K562 (cell line): ENCODE data around the gene GAMT. TPM values are rescaled to one million over a fixed set of nuclear protein-coding genes. Genes with fewer than 3 reads are reported as not detected.

Experiments
- ATAC-seq: fragments of 200-7000 bp; cut with Tn5 transposase; 3 replicates; pipeline ENCODE4 v1.9.1; 2020; ENCODE audit warnings: moderate library complexity
- BruUV-seq: library from RNA; stranded (reverse); fragments of 400-500 nt; replicated peaks from 2 replicates; lab custom pipeline; 2021; lab: Mats Ljungman, UMichigan
- CTCF ChIA-PET: fragments of 300-600 bp; formaldehyde crosslinking; extraction: SDS; loops from one replicate; lab custom pipeline; 2021; ENCODE audit warnings: low intra/inter-chr PET ratio; lab: Yijun Ruan, JAX
- POLR2A ChIA-PET: fragments of 300-600, 350-650 bp; sonication (Branson Sonifier 250); formaldehyde crosslinking; extraction: SDS; loops from one replicate; lab custom pipeline; 2021; ENCODE audit warnings: antibody characterized with exemption, inconsistent platforms; lab: Yijun Ruan, JAX
- DNase-seq, 4 experiments: peaks; one replicate each; pipeline versions ENCODE4 v3.0.0 to v3.0.0-alpha.2; 2011 to 2018; ENCODE audit warnings: low spot score in 3 of 4, mixed read lengths in 3 of 4; ENCODE audit errors: extremely low read depth in 1 of 4
- FAIRE-seq: peaks from 2 replicates; lab custom pipeline; 2011; peaks lifted over from hg19 to GRCh38; lab: Jason Lieb, UNC
- H2AFZ ChIP-seq: 2 replicates; pipeline ENCODE4 v1.6.0; 2011; ENCODE audit warnings: low read depth, low read length, control low read depth, inconsistent platforms
- H3K27ac ChIP-seq: fragments of 200-600 bp; 3 replicates; pipeline ENCODE4 v1.8.0; 2011; ENCODE audit warnings: low read depth, mild to moderate bottlenecking, control low read depth, inconsistent platforms, low read length, moderate library complexity, mixed read lengths; ENCODE audit errors: extremely low read depth
- H3K27me3 ChIP-seq, 2 experiments: fragments of 300-600 bp in 1 of 2; 2 replicates in 1 of 2; 3 replicates in 1 of 2; pipeline versions ENCODE4 v1.6.0 to v1.8.0; 2011; ENCODE audit warnings: inconsistent platforms in 2 of 2, low read length in 2 of 2, mild to moderate bottlenecking in 1 of 2, mixed read lengths in 1 of 2, moderate library complexity in 1 of 2; ENCODE audit not compliant: control insufficient read depth in 2 of 2, insufficient read depth in 2 of 2
- H3K36me3 ChIP-seq: fragments of 300-600 bp; 3 replicates; pipeline ENCODE4 v1.8.0; 2011; ENCODE audit warnings: mild to moderate bottlenecking, low read length, inconsistent platforms; ENCODE audit not compliant: control insufficient read depth, insufficient read depth
- H3K4me1 ChIP-seq, 2 experiments: fragments of 200-600 bp in 1 of 2; replicated peaks in 1 of 2; 2 replicates in 1 of 2; 3 replicates in 1 of 2; pipeline versions ENCODE4 v1.5.1 to v1.8.0; 2011; ENCODE audit warnings: inconsistent platforms in 2 of 2, low read length in 2 of 2, mild to moderate bottlenecking in 1 of 2, mixed read lengths in 1 of 2, moderate library complexity in 1 of 2; ENCODE audit not compliant: control insufficient read depth in 2 of 2, insufficient read depth in 2 of 2
- H3K4me2 ChIP-seq: 2 replicates; pipeline ENCODE4 v1.6.1; 2011; ENCODE audit warnings: low read length, control low read depth, inconsistent platforms, mixed read lengths; ENCODE audit not compliant: insufficient read depth
- H3K4me3 ChIP-seq: fragments of 200-600 bp; sonication (generic), shearing (Covaris generic); 2 replicates; pipeline ENCODE4 v1.5.1; 2016; ENCODE audit warnings: control low read depth, inconsistent platforms
- H3K79me2 ChIP-seq: fragments of 200-600 bp; 3 replicates; pipeline ENCODE4 v1.8.0; 2011; ENCODE audit warnings: low read length, inconsistent platforms; ENCODE audit not compliant: control insufficient read depth, insufficient read depth
- H3K9ac ChIP-seq, 2 experiments: 2 replicates each; pipeline versions ENCODE4 v1.6.0 to v1.6.1; 2011; ENCODE audit warnings: low read depth in 2 of 2, low read length in 2 of 2, control low read depth in 1 of 2, inconsistent platforms in 1 of 2, mild to moderate bottlenecking in 1 of 2, mixed read lengths in 1 of 2; ENCODE audit not compliant: insufficient read depth in 1 of 2
- H3K9me1 ChIP-seq: one replicate; pipeline ENCODE4 v1.6.0; 2011; ENCODE audit warnings: inconsistent platforms, mild to moderate bottlenecking, low read length, moderate library complexity; ENCODE audit not compliant: control insufficient read depth, insufficient read depth
- H3K9me3 ChIP-seq: replicated peaks from 2 replicates; pipeline ENCODE4 v1.5.1; 2011; ENCODE audit warnings: low read depth, low read length, inconsistent platforms; ENCODE audit not compliant: control insufficient read depth, insufficient read depth
- H4K20me1 ChIP-seq: replicated peaks from 2 replicates; pipeline ENCODE4 v1.6.1; 2011; ENCODE audit warnings: low read length, inconsistent platforms, mixed read lengths; ENCODE audit not compliant: control insufficient read depth, insufficient read depth
- PCBP1 ChIP-seq: fragments of 200-400 bp; formaldehyde crosslinking; IDR thresholded peaks from 2 replicates; pipeline ENCODE4 v1.6.1; 2018; ENCODE audit warnings: mild to moderate bottlenecking, low read depth, low read length; ENCODE audit not compliant: poor library complexity, severe bottlenecking
- ZBTB43 ChIP-seq: sonication (generic); formaldehyde crosslinking; IDR thresholded peaks from 2 replicates; pipeline ENCODE4 v1.8.0; 2023; ENCODE audit warnings: mild to moderate bottlenecking, missing genetic modification reagents
- WGBS: fragments of 100-300 bp; shearing (Covaris generic); methylation state at CpG from one replicate; pipeline ENCODE4 v1.1.6; 2016; ENCODE audit warnings: low coverage, mixed read lengths; ENCODE audit not compliant: insufficient coverage; ENCODE audit errors: missing lambda C conversion rate; 5-methylcytosine and 5-hydroxymethylcytosine counted together
- in situ Hi-C: fragments of 300-500 bp; cut with MboI; formaldehyde crosslinking; loops from 4 replicates; pipeline ENCODE4 v1.15.0; 2018; ENCODE audit warnings: inconsistent platforms, mixed read lengths
- intact Hi-C: fragments of 100-400 bp; cut with micrococcal nuclease; formaldehyde crosslinking; loops from 2 replicates; pipeline ENCODE4 v1.14.2; 2022
- polyA plus RNA-seq, 8 experiments: library from polyadenylated mRNA; depleted of rRNA in 4 of 8; stranded (reverse) in 5 of 8; unstranded in 3 of 8; fragments of >200 nt; fragmentation: Nextera tagmentation in 2 of 8; fragmentation: Illumina TruSeq in 1 of 8; extraction: Ambion mirVana in 2 of 8; extraction: Trizol in 1 of 8; gene quantifications; 2 replicates each; pipeline versions ENCODE4 v1.2.1 to v1.2.3, GENCODE V29; 2011 to 2014; ENCODE audit warnings: inconsistent platforms in 1 of 8, missing spikeins in 1 of 8
- total RNA-seq, 7 experiments: library from RNA; depleted of rRNA in 6 of 7; stranded (reverse); fragments of >200 nt in 6 of 7; fragmentation: Illumina TruSeq in 2 of 7; extraction: Trizol in 2 of 7; gene quantifications; 2 replicates each; pipeline versions ENCODE4 v1.2.1 to v1.2.3, GENCODE V29; 2011 to 2021; ENCODE audit warnings: low replicate concordance in 1 of 7
- TF ChIP-seq, protein P1 (sequence below): sonication (generic); formaldehyde crosslinking; IDR thresholded peaks from 2 replicates; pipeline ENCODE4 v1.8.0; 2022; ENCODE audit warnings: mild to moderate bottlenecking, missing genetic modification reagents
- TF ChIP-seq, protein P2 (sequence below): sonication (generic); formaldehyde crosslinking; IDR thresholded peaks from 2 replicates; pipeline ENCODE4 v1.8.1; 2023; ENCODE audit warnings: mild to moderate bottlenecking, missing genetic modification reagents

GAMT gene
- total and polyA plus RNA-seq, 9 of the 15 experiments (the other 6 are each of a cell fraction or from before 2014, with no cell fraction given) = 1.3 to 35.3 (median 27.2) TPM

- Histone ChIP-seq H3K9ac (peak overlapping the region in 1 of 2 experiments; percentile 81; a peak in 2 of 4 replicates), H3K27me3 (no peaks in the 10 kb centered on the region), H4K20me1 (no peaks in the 10 kb centered on the region), H3K36me3 (peaks cover 8% of the 10 kb centered on the region; the same call in 1 of the 3 replicates), H3K9me3 (no peaks in the 10 kb centered on the region), H3K9me1 (no peaks in the 10 kb centered on the region), H3K4me3 (no peak overlapping the region), H2AFZ (no peak overlapping the region), H3K4me1 (peaks cover 7 to 61% of the 10 kb centered on the region in 2 experiments; a peak in 4 of 5 replicates), H3K4me2 (no peak overlapping the region), H3K27ac (no peak overlapping the region), H3K79me2 (peaks cover 13% of the 10 kb centered on the region)
- intact Hi-C loops = no loop called here
- POLR2A ChIA-PET = interaction anchor here (0.6 to 1.9 kb wide), 4 partner anchors 8 to 447 kb away, joined by 3 to 7 read pairs (median 4); no protein-coding TSS in a partner anchor
- FAIRE-seq = peak; percentile 37
- 80% methylated on average over 19 of the region's 25 CpGs for WGBS
- CTCF ChIA-PET = no interaction called here
- no peak for DNase-seq
- TF ChIP-seq, protein P1, sequence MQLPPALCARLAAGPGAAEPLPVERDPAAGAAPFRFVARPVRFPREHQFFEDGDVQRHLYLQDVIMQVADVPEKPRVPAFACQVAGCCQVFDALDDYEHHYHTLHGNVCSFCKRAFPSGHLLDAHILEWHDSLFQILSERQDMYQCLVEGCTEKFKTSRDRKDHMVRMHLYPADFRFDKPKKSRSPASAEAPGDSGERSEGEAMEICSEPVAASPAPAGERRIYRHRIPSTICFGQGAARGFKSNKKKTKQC = no peak
- TF ChIP-seq PCBP1 (peak; percentile 39), ZBTB43 (no peak)
- TF ChIP-seq, protein P2, sequence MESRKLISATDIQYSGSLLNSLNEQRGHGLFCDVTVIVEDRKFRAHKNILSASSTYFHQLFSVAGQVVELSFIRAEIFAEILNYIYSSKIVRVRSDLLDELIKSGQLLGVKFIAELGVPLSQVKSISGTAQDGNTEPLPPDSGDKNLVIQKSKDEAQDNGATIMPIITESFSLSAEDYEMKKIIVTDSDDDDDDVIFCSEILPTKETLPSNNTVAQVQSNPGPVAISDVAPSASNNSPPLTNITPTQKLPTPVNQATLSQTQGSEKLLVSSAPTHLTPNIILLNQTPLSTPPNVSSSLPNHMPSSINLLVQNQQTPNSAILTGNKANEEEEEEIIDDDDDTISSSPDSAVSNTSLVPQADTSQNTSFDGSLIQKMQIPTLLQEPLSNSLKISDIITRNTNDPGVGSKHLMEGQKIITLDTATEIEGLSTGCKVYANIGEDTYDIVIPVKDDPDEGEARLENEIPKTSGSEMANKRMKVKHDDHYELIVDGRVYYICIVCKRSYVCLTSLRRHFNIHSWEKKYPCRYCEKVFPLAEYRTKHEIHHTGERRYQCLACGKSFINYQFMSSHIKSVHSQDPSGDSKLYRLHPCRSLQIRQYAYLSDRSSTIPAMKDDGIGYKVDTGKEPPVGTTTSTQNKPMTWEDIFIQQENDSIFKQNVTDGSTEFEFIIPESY = peak; percentile 84
- in situ Hi-C loops = no loop called here
- no peak for ATAC-seq
- BruUV-seq = no TSS peak
Observed at GRCh38 chr19:1402411-1403070, 1.2 kb upstream of the GAMT start.
